NCI-H82 treated with DMSO at 0.1 percent for 48 hours (cell line): ENCODE measurements around the gene FTSJ3.

ENCODE experiments used
- DNase-seq: peaks from one replicate; lab custom pipeline; 2025; ENCODE audit not compliant: unreplicated experiment; lab: John Stamatoyannopoulos, UW

FTSJ3 gene

DNA sequence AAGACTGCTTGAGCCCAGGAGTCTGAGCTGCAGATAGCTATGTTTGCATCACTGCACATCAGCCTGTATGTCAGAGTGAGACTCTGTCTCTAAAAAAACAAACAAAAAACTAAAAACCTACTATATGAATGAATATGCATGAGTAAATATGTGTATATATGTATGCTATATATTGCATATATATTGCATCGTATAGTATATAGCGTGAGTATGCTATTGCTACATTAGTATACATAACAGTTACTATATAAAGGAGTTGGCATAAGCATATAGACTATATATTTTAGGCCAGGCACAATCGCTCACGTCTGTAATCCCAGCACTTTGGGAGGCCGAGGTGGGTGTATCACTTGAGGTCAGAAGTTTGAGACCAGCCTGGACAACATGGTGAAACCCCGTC, 37.4 kb downstream of the FTSJ3 start:
- no peak for DNase-seq

DNA sequence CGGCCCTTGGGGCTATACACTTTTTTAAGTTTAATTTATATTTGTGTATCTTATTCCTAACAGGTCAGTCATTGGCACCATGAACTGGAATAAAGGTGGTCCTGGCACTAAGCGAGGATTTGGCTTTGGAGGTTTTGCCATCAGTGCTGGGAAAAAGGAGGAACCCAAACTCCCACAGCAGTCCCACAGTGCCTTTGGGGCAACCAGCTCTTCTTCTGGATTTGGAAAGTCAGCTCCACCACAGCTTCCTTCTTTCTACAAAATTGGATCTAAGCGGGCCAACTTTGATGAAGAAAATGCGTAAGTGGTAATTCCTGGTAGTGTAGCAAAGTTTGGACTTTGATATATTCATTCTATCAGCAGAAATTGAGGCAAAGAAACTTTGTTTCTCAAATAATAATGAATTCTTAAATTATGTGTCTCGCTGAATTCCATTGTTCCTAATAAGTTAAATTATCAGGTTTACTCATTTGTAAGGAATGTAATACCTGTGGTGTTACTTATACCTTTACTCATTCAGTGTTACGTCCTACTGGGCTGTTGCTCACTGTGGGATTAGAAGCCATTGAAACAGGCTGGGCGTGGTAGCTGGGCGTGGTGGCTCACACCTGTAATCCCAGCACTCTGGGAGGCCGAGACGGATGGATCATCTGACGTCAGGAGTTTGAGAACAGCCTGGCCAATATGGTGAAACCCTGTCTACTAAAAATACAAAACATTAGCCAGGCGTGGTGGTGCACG, 40.3 kb downstream of the FTSJ3 start:
- DNase-seq = no peak

DNA sequence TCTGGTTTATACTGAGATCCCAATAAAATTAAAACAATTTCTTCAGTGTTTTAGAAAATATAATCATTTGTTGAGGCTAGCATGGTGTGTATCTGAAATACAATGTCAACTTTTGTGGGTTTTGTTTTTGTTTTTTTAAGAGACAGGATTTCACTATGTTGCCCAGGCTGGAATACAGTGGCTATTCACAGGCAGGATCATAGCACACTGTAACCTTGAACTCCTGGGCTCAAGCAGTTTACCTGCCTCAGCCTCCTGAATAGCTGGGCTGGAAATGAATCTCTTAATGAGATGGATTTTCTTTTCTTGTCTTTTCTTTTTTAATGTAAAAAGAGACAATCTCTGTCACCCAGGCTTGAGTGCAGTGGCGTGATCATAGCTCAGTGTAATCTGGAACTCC, 41.3 kb downstream of the FTSJ3 start:
- no peak for DNase-seq

DNA sequence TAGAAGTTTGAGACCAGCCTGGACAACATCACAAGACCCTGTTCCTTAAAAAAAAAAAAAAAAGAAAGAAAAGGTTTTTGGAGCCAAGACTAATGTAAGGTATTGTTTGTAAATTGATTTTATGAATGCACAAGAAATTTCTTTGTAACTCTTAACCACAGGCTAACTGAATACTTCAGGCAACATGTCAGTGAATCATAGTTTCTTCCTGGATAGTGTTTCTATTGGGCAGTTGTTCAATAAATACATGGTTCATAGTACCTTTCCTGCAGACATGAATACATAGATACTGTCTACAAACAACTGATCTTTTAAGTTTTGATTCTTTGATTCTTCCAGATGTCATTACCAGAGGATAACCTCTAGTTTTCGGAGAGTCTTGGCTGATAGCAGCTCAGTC, 41.9 kb downstream of the FTSJ3 start:
- no peak for DNase-seq

DNA sequence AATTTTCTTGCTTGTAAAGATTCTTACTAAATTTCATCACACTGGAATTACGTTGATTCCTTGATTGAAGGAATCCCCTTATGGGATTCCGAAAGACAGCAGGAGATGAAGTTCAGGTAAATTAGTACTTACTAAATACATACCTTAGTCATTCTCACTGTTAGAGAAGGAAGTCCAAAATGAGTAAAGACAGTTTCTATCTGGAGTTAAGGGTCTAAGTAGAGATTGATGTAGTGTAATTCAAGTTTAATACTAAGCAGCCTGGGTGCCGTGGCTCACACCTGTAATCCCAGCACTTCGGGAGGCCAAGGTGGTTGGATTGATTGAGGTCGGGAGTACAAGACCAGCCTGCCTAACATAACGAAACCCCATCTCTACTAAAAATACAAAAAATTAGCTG, 43.9 kb downstream of the FTSJ3 start:
- DNase-seq = no peak

DNA sequence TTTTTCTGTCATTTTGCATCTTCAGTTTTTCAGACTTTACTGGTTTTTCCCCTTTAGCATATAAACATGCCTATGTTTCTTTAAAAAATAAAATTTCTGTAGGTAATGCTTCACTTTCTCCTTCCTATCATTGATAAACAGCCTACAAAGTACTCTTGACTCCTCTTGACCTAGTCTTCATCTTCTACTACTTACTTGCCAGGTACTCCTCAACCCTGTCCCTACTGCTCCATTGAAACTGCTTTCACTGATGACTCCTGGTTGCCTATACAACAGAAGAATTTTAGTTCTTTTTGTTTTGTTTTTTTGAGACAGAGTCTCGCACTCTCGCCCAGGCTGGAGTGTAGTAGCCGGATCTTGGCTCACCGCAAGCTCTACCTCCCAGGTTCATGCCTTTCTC, 46.5 kb downstream of the FTSJ3 start:
- no peak for DNase-seq

DNA sequence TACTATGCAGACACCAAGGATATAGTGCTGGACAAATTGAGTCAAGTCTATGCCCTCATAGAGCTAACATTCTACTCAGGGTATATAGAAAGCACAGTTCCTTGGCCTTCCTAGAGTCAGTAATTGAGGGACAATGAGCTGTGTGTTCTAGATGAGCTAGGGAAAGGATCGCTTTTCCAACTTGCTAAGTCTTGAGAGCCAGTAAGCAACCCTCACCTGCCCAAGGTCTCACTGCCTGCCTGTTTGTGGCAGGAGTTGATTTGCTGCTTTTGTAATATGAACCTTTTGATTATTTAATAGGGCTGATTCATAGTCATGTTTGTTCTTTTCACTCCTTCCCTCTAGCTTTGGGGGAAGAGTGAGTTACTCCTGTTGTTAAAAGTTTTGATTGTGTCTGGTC, 47.0 kb downstream of the FTSJ3 start:
- DNase-seq = no peak

DNA sequence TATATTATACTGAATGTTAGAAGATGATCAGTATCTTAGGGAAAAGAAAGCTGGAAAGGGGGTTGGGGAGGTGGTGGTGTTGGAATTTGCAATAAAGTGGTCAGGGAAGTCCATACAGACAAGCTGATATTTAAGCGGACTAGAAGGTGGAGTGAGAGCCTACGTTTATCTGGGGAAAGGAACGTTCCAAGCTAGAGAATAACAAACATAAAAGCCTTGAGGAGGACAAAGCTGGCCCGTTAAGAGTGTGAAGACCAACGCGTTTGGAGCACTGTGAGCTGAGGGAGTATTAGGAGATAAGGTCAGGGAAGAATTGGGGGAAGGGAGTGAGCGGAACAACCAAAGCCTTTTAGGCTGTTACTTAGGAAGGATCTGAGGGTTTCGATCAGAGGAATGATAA, 52.0 kb downstream of the FTSJ3 start:
- DNase-seq = no peak

DNA sequence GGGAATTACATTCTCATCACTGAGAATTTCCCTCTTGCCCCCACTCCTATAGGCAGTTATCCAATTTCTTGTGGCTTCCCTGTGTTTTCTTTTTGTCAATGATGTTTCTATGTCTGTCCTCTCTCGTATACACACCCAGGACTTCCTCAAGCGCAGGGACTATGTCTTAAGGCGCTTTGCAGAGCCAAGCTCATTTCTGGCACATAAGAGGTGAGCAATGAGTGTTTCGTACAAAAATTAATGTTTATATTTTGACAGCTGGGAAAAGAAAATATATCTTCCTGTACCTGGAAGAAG, 52.5 kb downstream of the FTSJ3 start:
- DNase-seq = no peak

DNA sequence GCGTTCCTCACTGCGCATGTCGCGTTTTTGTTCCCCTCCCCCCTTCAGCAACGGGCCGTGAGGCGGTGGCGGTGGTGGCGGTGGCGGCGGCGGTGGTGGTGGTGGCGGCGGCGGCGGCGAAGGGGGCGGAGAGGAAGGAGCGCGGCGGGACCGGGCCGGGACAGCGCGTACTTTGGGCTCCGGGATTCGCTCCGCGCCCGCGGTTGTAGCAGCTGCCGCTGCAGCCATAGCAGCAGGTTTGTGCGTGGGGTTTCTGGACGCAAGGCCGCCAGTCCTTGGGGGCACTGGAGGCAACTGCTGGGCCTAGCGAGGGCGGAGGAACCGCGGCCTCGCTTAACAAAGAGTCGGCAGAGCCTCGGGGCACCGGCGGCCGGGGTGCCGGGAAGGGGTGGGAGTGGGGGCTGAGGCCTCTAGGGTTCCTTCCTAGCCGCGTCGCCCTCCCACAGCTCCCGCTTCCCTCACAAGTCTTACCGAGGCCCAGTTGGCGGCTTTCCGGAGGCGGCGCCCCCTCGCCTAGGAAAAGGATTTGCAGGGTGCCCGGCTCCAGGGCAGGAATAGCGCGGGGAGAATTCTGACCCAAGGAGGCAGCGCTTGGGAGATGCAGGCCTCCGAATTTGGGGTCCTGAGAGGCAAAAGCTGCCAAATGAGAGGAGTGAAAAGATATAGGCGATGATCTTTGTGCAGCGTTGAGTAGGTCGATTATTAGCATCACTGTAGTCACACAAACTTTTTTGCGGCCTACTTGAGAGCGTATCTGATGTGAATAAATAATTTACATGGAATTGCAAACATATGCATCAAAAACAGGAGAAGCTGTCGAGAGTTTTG, 53.1 kb downstream of the FTSJ3 start, which contains the start of gene DDX42:
Gene DDX42, plus strand, starts transcription at position 30 of the 828 bp plus-strand sequence. CDS start 12,880 bp downstream, outside the sequence.
- peak; percentile 41 for DNase-seq

DNA sequence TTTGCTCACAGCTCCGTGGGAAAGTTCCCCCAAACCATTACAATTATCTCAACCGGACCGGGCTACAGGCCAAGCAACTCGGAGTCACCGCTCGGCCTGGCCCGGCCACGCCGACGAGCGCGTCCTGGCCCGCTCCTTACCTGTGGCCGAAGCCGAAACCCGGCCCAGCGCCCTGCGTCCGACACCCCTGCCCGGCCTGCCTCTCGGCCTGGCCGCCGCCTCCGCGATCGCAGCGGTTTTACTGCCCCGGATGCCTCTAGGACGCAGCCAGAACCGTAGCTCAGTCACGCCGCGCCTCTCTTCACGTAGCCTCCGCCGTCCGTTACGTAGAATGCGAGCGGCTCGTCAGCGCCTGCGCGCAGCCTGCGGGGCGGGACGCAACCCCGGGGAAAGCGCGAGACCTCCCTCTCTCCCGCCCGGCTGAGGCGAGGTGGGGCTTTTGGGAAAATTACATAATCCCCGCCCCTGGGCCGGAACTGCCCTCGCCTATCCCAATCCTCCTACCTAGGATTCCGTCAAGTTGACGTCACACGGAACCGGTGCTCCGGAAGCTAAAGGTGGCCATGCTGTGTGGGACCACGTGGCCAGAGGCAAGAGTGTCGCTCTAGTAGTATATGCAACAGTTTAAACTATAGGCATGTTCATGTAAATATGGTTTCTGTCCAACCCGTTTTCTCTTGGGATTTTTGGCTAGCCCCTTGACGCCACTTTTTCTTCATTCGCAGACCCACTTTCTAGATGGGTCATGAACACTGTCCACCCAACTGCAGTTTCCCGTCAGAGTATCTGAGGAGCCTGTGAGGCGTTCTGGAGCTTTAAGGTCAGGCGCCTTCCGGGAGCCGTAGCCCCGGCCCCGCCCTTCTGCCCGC, 54.0 kb downstream of the FTSJ3 start, which contains the start of gene CCDC47:
Gene CCDC47, minus strand, starts transcription at position 326 of the 869 bp plus-strand sequence. CDS start 7,422 bp downstream, outside the sequence.
- DNase-seq = peak; percentile 94

DNA sequence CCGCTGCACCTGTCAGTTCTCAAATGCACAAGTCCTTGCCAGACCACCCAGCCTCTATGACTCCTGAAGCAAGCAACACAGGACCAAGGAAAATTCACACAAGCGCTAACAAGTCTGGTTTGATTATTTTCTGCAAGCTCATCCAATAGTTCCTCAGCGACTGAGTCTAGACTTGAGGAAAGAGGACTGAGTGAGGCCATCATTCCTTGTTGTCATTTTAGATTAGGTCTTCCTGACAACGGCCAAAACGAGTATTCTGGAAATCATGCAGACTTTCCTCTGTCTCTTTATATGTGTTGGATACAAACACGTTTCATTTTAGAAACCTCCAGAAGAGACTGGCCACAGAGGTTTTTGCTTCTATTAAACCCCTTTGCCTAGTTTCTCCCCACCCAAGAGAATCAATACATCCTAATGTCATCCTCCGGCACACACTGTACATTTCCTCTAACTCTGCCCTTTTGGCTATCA, 54.6 kb downstream of the FTSJ3 start:
- DNase-seq = no peak
